ENCODE measurements around the gene FBLN7.

- TF ChIP-seq CTCF (IDR thresholded peaks at IDR 0.05), result no peak
- no peak for TF ChIP-seq ZFX (IDR thresholded peaks at IDR 0.05; ENCODE audit: borderline replicate concordance)
These were observed 57.1 kb downstream of the FBLN7 start for GRCh38 chr2:112195167-112195766.

Measured in 22Rv1 (cell line).